ENCODE data around the gene COL18A1.

DNA sequence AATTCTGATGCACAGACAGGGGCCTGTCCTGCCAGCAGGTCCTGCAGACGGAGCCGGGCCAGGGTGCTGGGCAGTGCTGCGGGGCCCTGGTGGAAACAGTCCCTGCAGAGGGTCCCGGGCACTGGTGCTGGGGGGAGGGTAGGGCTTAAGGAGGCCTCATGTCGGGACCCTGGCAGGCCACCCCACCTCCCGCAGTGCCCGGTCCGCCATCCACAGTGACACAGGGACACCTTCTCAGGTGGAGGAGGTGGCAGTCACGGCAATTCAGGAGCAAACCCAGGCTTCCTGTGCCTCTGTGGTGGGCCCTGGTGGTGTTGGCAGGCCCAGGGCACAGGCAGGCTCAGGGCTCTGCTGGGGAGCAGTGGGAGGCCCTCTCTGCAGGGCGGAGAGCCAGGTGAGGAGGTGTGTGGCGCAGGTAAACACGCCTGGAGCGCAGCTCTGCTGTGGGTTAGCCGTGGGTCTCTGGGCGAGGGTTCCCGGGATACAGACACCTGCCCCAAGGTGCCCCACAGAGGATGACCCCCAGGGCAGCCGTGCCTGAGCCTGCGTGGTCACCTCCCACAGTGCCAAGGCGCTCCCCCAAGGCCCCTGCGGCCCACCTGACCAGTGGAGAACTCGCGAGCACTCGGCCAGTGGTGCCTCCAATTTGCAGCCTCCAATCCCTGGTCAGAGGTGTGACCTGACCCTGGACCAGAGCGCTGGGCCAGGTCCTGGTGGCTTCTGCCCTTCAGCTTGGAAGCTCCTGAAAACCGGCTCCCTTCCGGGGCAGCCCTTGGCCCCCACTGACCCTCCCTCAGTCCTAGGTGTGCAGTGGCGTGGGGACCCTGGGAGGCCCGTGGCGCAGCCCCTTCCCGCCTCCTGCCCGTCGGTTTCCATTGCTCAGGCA, 19.2 kb downstream of the COL18A1 start:
- TF ChIP-seq, protein P1, sequence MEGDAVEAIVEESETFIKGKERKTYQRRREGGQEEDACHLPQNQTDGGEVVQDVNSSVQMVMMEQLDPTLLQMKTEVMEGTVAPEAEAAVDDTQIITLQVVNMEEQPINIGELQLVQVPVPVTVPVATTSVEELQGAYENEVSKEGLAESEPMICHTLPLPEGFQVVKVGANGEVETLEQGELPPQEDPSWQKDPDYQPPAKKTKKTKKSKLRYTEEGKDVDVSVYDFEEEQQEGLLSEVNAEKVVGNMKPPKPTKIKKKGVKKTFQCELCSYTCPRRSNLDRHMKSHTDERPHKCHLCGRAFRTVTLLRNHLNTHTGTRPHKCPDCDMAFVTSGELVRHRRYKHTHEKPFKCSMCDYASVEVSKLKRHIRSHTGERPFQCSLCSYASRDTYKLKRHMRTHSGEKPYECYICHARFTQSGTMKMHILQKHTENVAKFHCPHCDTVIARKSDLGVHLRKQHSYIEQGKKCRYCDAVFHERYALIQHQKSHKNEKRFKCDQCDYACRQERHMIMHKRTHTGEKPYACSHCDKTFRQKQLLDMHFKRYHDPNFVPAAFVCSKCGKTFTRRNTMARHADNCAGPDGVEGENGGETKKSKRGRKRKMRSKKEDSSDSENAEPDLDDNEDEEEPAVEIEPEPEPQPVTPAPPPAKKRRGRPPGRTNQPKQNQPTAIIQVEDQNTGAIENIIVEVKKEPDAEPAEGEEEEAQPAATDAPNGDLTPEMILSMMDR (IDR thresholded peaks at IDR 0.05) = no peak
- TF ChIP-seq POLR2A (IDR thresholded peaks at IDR 0.05) = no peak
